ENCODE data around the gene HPGDS. TPM values are rescaled to one million over a fixed set of nuclear protein-coding genes. Genes with fewer than 3 reads are reported as not detected.

HPGDS gene
- total RNA-seq, 4 donors from 2014 or later = 0.47 to 2.0 (median 1.8) TPM

DNA sequence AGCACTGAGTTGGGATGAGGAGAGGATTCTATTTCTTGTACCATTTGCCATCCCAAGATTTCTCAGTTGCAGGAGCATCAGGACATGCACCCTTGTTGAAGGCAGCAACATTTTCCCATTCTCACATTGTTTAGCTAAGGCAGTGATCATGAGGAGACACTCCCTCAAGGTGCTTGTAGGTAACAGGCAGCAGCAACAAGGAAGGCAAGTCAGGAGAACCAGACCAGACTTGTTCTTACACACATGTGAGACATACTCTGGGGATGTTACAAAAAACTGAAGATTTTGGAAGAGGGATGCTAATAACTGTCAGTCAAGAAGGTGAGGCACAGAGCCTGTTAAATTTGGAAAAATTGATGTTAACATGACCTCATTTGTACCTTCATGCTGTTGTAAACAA, 15.5 kb upstream of the HPGDS start:
- Histone ChIP-seq H3K4me1 (no peaks in the 10 kb centered on the region), H3K27ac (no peak overlapping the region), H3K4me3 (no peak overlapping the region), H3K9me3 (no peaks in the 10 kb centered on the region), H3K27me3 (no peaks in the 10 kb centered on the region), H3K36me3 (no peaks in the 10 kb centered on the region)
- TF ChIP-seq POLR2AphosphoS5 (IDR thresholded peaks at IDR 0.05) = no peak
- no peak for TF ChIP-seq POLR2A (IDR thresholded peaks at IDR 0.05)
- TF ChIP-seq, protein P1, sequence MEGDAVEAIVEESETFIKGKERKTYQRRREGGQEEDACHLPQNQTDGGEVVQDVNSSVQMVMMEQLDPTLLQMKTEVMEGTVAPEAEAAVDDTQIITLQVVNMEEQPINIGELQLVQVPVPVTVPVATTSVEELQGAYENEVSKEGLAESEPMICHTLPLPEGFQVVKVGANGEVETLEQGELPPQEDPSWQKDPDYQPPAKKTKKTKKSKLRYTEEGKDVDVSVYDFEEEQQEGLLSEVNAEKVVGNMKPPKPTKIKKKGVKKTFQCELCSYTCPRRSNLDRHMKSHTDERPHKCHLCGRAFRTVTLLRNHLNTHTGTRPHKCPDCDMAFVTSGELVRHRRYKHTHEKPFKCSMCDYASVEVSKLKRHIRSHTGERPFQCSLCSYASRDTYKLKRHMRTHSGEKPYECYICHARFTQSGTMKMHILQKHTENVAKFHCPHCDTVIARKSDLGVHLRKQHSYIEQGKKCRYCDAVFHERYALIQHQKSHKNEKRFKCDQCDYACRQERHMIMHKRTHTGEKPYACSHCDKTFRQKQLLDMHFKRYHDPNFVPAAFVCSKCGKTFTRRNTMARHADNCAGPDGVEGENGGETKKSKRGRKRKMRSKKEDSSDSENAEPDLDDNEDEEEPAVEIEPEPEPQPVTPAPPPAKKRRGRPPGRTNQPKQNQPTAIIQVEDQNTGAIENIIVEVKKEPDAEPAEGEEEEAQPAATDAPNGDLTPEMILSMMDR (IDR thresholded peaks at IDR 0.05) = no peak
- TF ChIP-seq EP300 (IDR thresholded peaks at IDR 0.05) = no peak
- ATAC-seq = no peak

- 89 to 95% methylated on average over 2 of the region's 2 CpGs for WGBS, 2 donors (ENCODE audit: low coverage in 1 of 2)
- no peaks in the 10 kb centered on the region for H3K27me3 ChIP-seq
- no peak for ATAC-seq
These were observed 15.0 kb upstream of the HPGDS start for GRCh38 chr4:94357624-94358023.

GRCh38 chr4:94356444-94356843, 13.8 kb upstream of the HPGDS start:
- TF ChIP-seq EP300 (IDR thresholded peaks at IDR 0.05) = no peak
- H3K27ac ChIP-seq = no peak overlapping the region
- no peaks in the 10 kb centered on the region for H3K9me3 ChIP-seq
- no peaks in the 10 kb centered on the region for H3K27me3 ChIP-seq
- no peak for ATAC-seq
- WGBS, 2 donors (ENCODE audit: low coverage in 1 of 2) = 41 to 84% methylated on average over 2 of the region's 2 CpGs
- H3K36me3 ChIP-seq = no peaks in the 10 kb centered on the region
- no peaks in the 10 kb centered on the region for H3K4me1 ChIP-seq
- no peak overlapping the region for H3K4me3 ChIP-seq

More at GRCh38 chr4:94357624-94358023, 15.0 kb upstream of the HPGDS start:
- no peak for TF ChIP-seq EP300 (IDR thresholded peaks at IDR 0.05)
- no peak for TF ChIP-seq POLR2AphosphoS5 (IDR thresholded peaks at IDR 0.05)
- TF ChIP-seq POLR2A (IDR thresholded peaks at IDR 0.05) = no peak
- TF ChIP-seq, protein P1 (IDR thresholded peaks at IDR 0.05) = no peak
- Histone ChIP-seq H3K36me3 (no peaks in the 10 kb centered on the region), H3K4me3 (no peak overlapping the region), H3K4me1 (no peaks in the 10 kb centered on the region), H3K27ac (no peak overlapping the region), H3K9me3 (no peaks in the 10 kb centered on the region)

DNA sequence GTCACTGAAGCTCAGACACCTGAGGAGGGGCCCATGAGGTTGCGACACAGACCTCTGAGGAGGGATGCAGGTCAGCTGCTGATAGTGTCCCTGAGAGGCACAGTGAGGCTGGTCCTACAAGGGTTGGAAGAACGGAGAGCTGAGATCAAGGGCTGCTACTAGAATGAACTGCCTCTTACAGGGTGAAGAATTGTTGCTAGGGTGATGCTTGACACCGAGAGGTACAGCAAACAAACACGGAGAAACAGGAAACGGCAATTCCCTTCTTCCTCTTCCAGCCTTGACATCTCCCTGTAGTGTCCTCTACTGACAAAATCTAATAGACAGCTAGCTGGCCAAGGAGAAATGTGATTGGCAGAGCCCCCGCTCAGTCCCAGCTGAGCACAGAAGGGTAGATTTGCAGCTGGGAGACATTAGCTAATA, 11.8 kb upstream of the HPGDS start:
- TF ChIP-seq POLR2AphosphoS5 (IDR thresholded peaks at IDR 0.05) = no peak
- TF ChIP-seq EP300 (IDR thresholded peaks at IDR 0.05) = no peak
- TF ChIP-seq, protein P1 (IDR thresholded peaks at IDR 0.05) = no peak
- no peak for TF ChIP-seq POLR2A (IDR thresholded peaks at IDR 0.05)
- H3K4me3 ChIP-seq = no peak overlapping the region
- H3K36me3 ChIP-seq = no peaks in the 10 kb centered on the region
- H3K4me1 ChIP-seq = no peaks in the 10 kb centered on the region
- H3K27ac ChIP-seq = no peak overlapping the region
- H3K9me3 ChIP-seq = no peaks in the 10 kb centered on the region
- no peaks in the 10 kb centered on the region for H3K27me3 ChIP-seq
- ATAC-seq = peak; percentile 57
- 58 to 73% methylated on average over 5 of the region's 6 CpGs for WGBS, 2 donors (ENCODE audit: low coverage in 1 of 2)

- Histone ChIP-seq H3K27ac (no peak overlapping the region), H3K27me3 (no peaks in the 10 kb centered on the region), H3K4me3 (no peak overlapping the region), H3K4me1 (no peaks in the 10 kb centered on the region), H3K36me3 (no peaks in the 10 kb centered on the region), H3K9me3 (no peaks in the 10 kb centered on the region)
- WGBS, 2 donors (ENCODE audit: low coverage in 1 of 2) = 89 to 100% methylated on average over 1 to 2 of the region's 2 CpGs
- no peak for ATAC-seq
- TF ChIP-seq EP300 (IDR thresholded peaks at IDR 0.05) = no peak
- no peak for TF ChIP-seq POLR2AphosphoS5 (IDR thresholded peaks at IDR 0.05)
- TF ChIP-seq, protein P1 (IDR thresholded peaks at IDR 0.05) = no peak
- no peak for TF ChIP-seq POLR2A (IDR thresholded peaks at IDR 0.05)
These were observed 10.4 kb upstream of the HPGDS start for GRCh38 chr4:94352996-94353395.
